GM21515 (cell line): ENCODE measurements around the gene INS.
"Not testable (repeated sequence)": the region's sequence is repeated elsewhere in the genome, so short reads cannot be mapped to it uniquely, and the experiment has no call there.

Source experiments
- ATAC-seq: cut with Tn5 transposase; IDR thresholded peaks from one replicate; pipeline ENCODE4 v1.9.1; 2021; ENCODE audit not compliant: unreplicated experiment

The INS gene

GRCh38 chr11:2182692-2183474 is 21.9 kb upstream of the INS start:
- ATAC-seq, result no peak

GRCh38 chr11:2182075-2182474 is 21.1 kb upstream of the INS start:
- ATAC-seq, result no peak

- no peak for ATAC-seq
Measured at GRCh38 chr11:2180789-2181370, 19.9 kb upstream of the INS start.

GRCh38 chr11:2180347-2180746 is 19.3 kb upstream of the INS start:
- no peak for ATAC-seq

- no peak for ATAC-seq
Measured at GRCh38 chr11:2179516-2179915, 18.5 kb upstream of the INS start.

- no peak for ATAC-seq
Measured at GRCh38 chr11:2178906-2179494, 18.0 kb upstream of the INS start.

- not testable (repeated sequence) for ATAC-seq
Measured at GRCh38 chr11:2178055-2178773, 17.2 kb upstream of the INS start.

- ATAC-seq, result no peak
Measured at GRCh38 chr11:2177076-2177475, 16.1 kb upstream of the INS start.

- no peak for ATAC-seq
Measured at GRCh38 chr11:2176389-2176900, 15.4 kb upstream of the INS start.

GRCh38 chr11:2175659-2176058 is 14.7 kb upstream of the INS start:
- no peak for ATAC-seq

GRCh38 chr11:2174361-2174760 is 13.4 kb upstream of the INS start:
- no peak for ATAC-seq

GRCh38 chr11:2173761-2174160 is 12.8 kb upstream of the INS start:
- ATAC-seq, result no peak

- ATAC-seq, result no peak
Measured at GRCh38 chr11:2173150-2173693, 12.2 kb upstream of the INS start.

- ATAC-seq, result no peak
Measured at GRCh38 chr11:2172676-2173075, 11.7 kb upstream of the INS start.

- no peak for ATAC-seq
Measured at GRCh38 chr11:2171591-2172003, 10.6 kb upstream of the INS start, which contains the start of gene TH. Gene TH, minus strand, starts transcription at chr11:2171815. Its CDS starts 29 bp downstream, at chr11:2171786.

- no peak for ATAC-seq
Measured at GRCh38 chr11:2169626-2170570, 8.9 kb upstream of the INS start.

GRCh38 chr11:2169005-2169378 is 8.0 kb upstream of the INS start:
- ATAC-seq, result no peak

GRCh38 chr11:2168286-2169004 is 7.4 kb upstream of the INS start:
- no peak for ATAC-seq
